Measurements from ENCODE around the gene SLC25A26. TPM values are rescaled to one million over a fixed set of nuclear protein-coding genes. Genes with fewer than 3 reads are reported as not detected.

The SLC25A26 gene
- total RNA-seq, 1 experiment from 2014 or later, result 23.8 TPM

- Histone ChIP-seq H4K20me1 (ENCODE audit: insufficient read depth) (0 out of 2 replicates have a peak, but pooled peaks cover 3% of the 10 kb centered on the region), H3K36me3 (ENCODE audit: control insufficient read depth in 1 of 2, insufficient read depth in 2 of 2, low read length in 2 of 2) (peaks cover 5 to 23% of the 10 kb centered on the region in 2 experiments), H3K4me3 (replicated peaks in 1 of 2; ENCODE audit: low read depth in 1 of 2, low read length in 2 of 2) (no peak overlapping the region), H3K4me1 (ENCODE audit: control insufficient read depth in 1 of 2, insufficient read depth in 2 of 2, low read length in 2 of 2) (no peaks in the 10 kb centered on the region), H3K9me2 (ENCODE audit: insufficient read depth) (no peaks in the 10 kb centered on the region), H3K79me2 (ENCODE audit: insufficient read depth, low read length) (peaks cover 7% of the 10 kb centered on the region; the same call in 1 of the 2 replicates), H3K9me3 (ENCODE audit: control insufficient read depth in 1 of 2, insufficient read depth in 1 of 2, low read depth in 1 of 2, low read length in 2 of 2) (no peaks in the 10 kb centered on the region), H3K27ac (ENCODE audit: low read depth, low read length) (no peak overlapping the region), H3K9ac (ENCODE audit: low read length) (no peak overlapping the region), H2AFZ (ENCODE audit: low read depth, low read length, poor library complexity, severe bottlenecking) (no peak overlapping the region), H3K27me3 (ENCODE audit: insufficient read depth, low read length) (no peaks in the 10 kb centered on the region), H3K4me2 (ENCODE audit: low read length) (no peak overlapping the region)
- intact Hi-C loops (cut with micrococcal nuclease), result no loop called here
- ChIA-PET CTCF (no interaction called here), RAD21 (ENCODE audit: low non-redundant PET in 1 of 2, low total read pairs in 2 of 2, uncharacterized antibody in 2 of 2, unreplicated experiment in 2 of 2) (no interaction called here), POLR2A (no interaction called here)
- TF ChIP-seq FOSL1 (IDR thresholded peaks at IDR 0.05; ENCODE audit: low read depth), result no peak
- no peak for TF ChIP-seq ATF3 (IDR thresholded peaks at IDR 0.05)
- no peak for TF ChIP-seq POLR2AphosphoS5 (IDR thresholded peaks at IDR 0.05; ENCODE audit: low read depth, low read length)
- TF ChIP-seq CTCF (IDR thresholded peaks at IDR 0.05 in 2 of 3, conservative IDR thresholded peaks at IDR 0.05 in 1 of 3; ENCODE audit: borderline replicate concordance in 1 of 3, insufficient read depth in 1 of 3, low read depth in 2 of 3, low read length in 2 of 3), result no peak
- TF ChIP-seq EZH2phosphoT487 (IDR thresholded peaks at IDR 0.05; ENCODE audit: borderline replicate concordance), result no peak
- no peak for TF ChIP-seq EZH2 (IDR thresholded peaks at IDR 0.05)
- TF ChIP-seq YY1 (IDR thresholded peaks at IDR 0.05; ENCODE audit: extremely low read depth, insufficient replicate concordance, low read depth, low read length), result no peak
- ATAC-seq (no peak), DNase-seq (ENCODE audit: low read depth, low spot score) (no peak)
- BruUV-seq (replicated peaks), result no TSS peak
Measured at GRCh38 chr3:66241466-66241865, 20.7 kb downstream of the SLC25A26 start.

Data from HCT116 (cell line).